ENCODE results near the gene MPP3. TPM values are rescaled to one million over a fixed set of nuclear protein-coding genes. Genes with fewer than 3 reads are reported as not detected.

MPP3 gene
- polyA plus RNA-seq, 1 donor (not counting 4 experiments of a cell fraction or from before 2014, with no cell fraction given), result 7.4 TPM

GRCh38 chr17:43860077-43860725, 27.3 kb upstream of the MPP3 start:
- no peaks in the 10 kb centered on the region for H3K9me1 ChIP-seq (ENCODE audit: control insufficient read depth, extremely low read depth, insufficient read depth, low read length)
- DNase-seq (ENCODE audit: low read depth, low spot score) (no peak), FAIRE-seq (no peak)
- dilution Hi-C loops (cut with MboI; ENCODE audit: extremely low pct_ligation_motif_present, low sequenced_read_pairs), result no loop called here
- H3K9ac ChIP-seq (ENCODE audit: control insufficient read depth, extremely low read depth, insufficient read depth, low read length), result no peak overlapping the region
- H3K36me3 ChIP-seq (ENCODE audit: control insufficient read depth in 2 of 2, extremely low read depth in 1 of 2, insufficient read depth in 2 of 2, low read length in 2 of 2), result no peaks in the 10 kb centered on the region
- no peak for TF ChIP-seq EZH2 (IDR thresholded peaks at IDR 0.05; ENCODE audit: low read length)
- no peak for TF ChIP-seq CTCF (optimal IDR thresholded peaks at IDR 0.05 in 1 of 3, IDR thresholded peaks at IDR 0.05 in 1 of 3, conservative IDR thresholded peaks at IDR 0.05 in 1 of 3; ENCODE audit: extremely low read depth in 1 of 3, insufficient read depth in 2 of 3, low read length in 3 of 3)
- H3K4me2 ChIP-seq (ENCODE audit: control insufficient read depth, extremely low read depth, insufficient read depth, low read depth, low read length), result no peak overlapping the region
- no peaks in the 10 kb centered on the region for H3K79me2 ChIP-seq (ENCODE audit: control insufficient read depth, insufficient read depth, low read length)
- no peaks in the 10 kb centered on the region for H3K4me1 ChIP-seq (ENCODE audit: control insufficient read depth, extremely low read depth, insufficient read depth, low read length)
- H3K9me3 ChIP-seq (ENCODE audit: control insufficient read depth, low read depth, low read length), result no peaks in the 10 kb centered on the region
- no peak overlapping the region for H3K4me3 ChIP-seq (ENCODE audit: control insufficient read depth in 2 of 3, extremely low read depth in 1 of 3, insufficient read depth in 2 of 3, low read depth in 1 of 3, low read length in 3 of 3)
- H4K20me1 ChIP-seq (ENCODE audit: control insufficient read depth, extremely low read depth, insufficient read depth, low read length), result no peaks in the 10 kb centered on the region
- peaks cover 29% of the 10 kb centered on the region for H3K27me3 ChIP-seq (ENCODE audit: control insufficient read depth, extremely low read depth, insufficient read depth, low read length)
- no peak overlapping the region for H3K27ac ChIP-seq (ENCODE audit: control insufficient read depth, insufficient read depth, low read length)
- no peak overlapping the region for H2AFZ ChIP-seq (ENCODE audit: control insufficient read depth, low read length)

- no peaks in the 10 kb centered on the region for H3K79me2 ChIP-seq (ENCODE audit: control insufficient read depth, insufficient read depth, low read length)
- H2AFZ ChIP-seq (ENCODE audit: control insufficient read depth, low read length), result no peak overlapping the region
- H3K4me2 ChIP-seq (ENCODE audit: control insufficient read depth, extremely low read depth, insufficient read depth, low read depth, low read length), result no peak overlapping the region
- H3K4me3 ChIP-seq (ENCODE audit: control insufficient read depth in 2 of 3, extremely low read depth in 1 of 3, insufficient read depth in 2 of 3, low read depth in 1 of 3, low read length in 3 of 3), result no peak overlapping the region
- H3K27me3 ChIP-seq (ENCODE audit: control insufficient read depth, extremely low read depth, insufficient read depth, low read length), result peaks cover 30% of the 10 kb centered on the region
- no peak overlapping the region for H3K9ac ChIP-seq (ENCODE audit: control insufficient read depth, extremely low read depth, insufficient read depth, low read length)
- no peak for DNase-seq (ENCODE audit: low read depth, low spot score)
- no peaks in the 10 kb centered on the region for H3K36me3 ChIP-seq (ENCODE audit: control insufficient read depth in 2 of 2, extremely low read depth in 1 of 2, insufficient read depth in 2 of 2, low read length in 2 of 2)
- no peaks in the 10 kb centered on the region for H3K9me3 ChIP-seq (ENCODE audit: control insufficient read depth, low read depth, low read length)
- TF ChIP-seq EZH2 (IDR thresholded peaks at IDR 0.05; ENCODE audit: low read length) (no peak), CTCF (optimal IDR thresholded peaks at IDR 0.05 in 1 of 3, IDR thresholded peaks at IDR 0.05 in 1 of 3, conservative IDR thresholded peaks at IDR 0.05 in 1 of 3; ENCODE audit: extremely low read depth in 1 of 3, insufficient read depth in 2 of 3, low read length in 3 of 3) (no peak)
- H4K20me1 ChIP-seq (ENCODE audit: control insufficient read depth, extremely low read depth, insufficient read depth, low read length), result no peaks in the 10 kb centered on the region
- dilution Hi-C loops (cut with MboI; ENCODE audit: extremely low pct_ligation_motif_present, low sequenced_read_pairs), result no loop called here
- no peak for FAIRE-seq
- no peaks in the 10 kb centered on the region for H3K9me1 ChIP-seq (ENCODE audit: control insufficient read depth, extremely low read depth, insufficient read depth, low read length)
- no peak overlapping the region for H3K27ac ChIP-seq (ENCODE audit: control insufficient read depth, insufficient read depth, low read length)
- H3K4me1 ChIP-seq (ENCODE audit: control insufficient read depth, extremely low read depth, insufficient read depth, low read length), result no peaks in the 10 kb centered on the region
Observed at GRCh38 chr17:43857957-43858600, 25.1 kb upstream of the MPP3 start.

Data from keratinocyte (primary cell).